MV-4-11 (cell line): ENCODE measurements around the gene CCDC185.
"Not testable (repeated sequence)": the region's sequence is repeated elsewhere in the genome, so short reads cannot be mapped to it uniquely, and the experiment has no call there.

Experiments
- DNase-seq: peaks from one replicate; lab custom pipeline; 2025; lab: John Stamatoyannopoulos, UW

Gene CCDC185

DNA sequence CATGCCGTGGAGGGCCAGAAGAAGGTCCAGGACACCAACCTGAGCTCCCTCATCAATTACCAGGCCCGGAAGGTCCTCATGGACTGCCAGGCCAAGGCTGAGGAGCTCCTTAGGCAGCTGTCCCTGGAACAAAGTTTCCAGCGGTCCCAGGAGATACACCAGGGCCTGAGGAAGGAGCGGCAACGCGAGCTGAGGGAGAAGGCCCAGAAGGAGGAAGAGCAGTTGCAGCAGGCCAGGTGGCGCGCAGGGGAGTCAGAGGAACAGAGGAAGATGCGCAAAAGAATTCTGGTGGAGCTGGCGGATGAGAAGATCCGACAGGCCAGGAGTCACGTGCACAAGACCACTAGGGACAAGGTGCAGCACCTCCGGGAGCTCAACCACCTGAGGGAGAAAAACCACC lies 1.5 kb downstream of the CCDC185 start:
- DNase-seq: no peak

DNA sequence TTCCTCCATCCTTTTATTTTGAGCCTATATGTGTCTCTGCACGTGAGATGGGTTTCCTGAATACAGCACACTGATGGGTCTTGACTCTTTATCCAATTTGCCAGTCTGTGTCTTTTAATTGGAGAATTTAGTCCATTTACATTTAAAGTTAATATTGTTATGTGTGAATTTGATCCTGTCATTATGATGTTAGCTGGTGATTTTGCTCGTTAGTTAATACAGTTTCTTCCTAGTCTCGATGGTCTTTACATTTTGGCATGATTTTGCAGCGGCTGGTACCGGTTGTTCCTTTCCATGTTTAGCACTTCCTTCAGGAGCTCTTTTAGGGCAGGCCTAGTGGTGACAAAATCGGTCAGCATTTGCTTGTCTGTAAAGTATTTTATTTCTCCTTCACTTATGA lies 6.2 kb downstream of the CCDC185 start:
- not testable (repeated sequence) for DNase-seq

DNA sequence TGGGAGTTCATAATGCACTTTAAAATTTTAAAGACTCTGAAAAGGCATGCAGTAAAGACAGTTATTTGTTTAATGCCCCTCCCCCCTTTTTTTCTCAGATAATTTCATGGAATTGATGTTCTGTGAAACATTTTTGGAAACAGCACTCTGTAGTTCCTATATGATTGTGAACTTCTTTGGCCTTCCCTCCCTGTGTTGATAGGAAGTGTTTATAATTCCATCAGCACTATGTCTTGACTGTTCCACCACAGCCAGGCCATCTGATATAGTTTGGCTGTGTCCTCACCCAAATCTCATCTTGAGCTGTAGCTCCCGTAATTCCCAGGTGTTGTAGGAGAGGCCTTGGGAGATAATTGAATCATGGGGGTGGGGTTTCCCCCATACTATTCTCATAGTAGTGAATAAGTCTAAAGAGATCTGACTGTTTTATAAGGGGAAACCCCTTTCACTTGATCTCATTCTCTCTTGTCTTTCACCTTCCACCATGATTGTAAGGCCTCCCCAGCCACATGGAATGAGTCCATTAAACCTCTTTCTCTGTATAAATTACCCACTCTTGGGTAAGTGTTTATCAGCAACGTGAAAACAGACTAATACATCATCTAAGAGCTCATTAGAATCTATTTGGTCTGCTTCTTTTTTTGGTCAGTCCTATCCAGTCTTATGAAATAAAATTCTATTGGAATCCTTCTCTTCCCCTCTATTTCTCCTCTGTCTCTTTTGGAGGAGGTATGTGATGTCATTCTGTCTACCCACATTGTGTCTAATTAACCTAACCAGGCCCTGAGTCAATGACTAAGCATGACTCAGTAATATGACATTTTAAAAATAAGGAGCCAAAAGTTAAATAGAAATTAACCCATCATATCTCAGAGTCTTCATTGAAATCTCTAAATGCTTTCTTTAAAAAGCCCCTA lies 8.9 kb downstream of the CCDC185 start:
- peak; percentile 7 for DNase-seq

DNA sequence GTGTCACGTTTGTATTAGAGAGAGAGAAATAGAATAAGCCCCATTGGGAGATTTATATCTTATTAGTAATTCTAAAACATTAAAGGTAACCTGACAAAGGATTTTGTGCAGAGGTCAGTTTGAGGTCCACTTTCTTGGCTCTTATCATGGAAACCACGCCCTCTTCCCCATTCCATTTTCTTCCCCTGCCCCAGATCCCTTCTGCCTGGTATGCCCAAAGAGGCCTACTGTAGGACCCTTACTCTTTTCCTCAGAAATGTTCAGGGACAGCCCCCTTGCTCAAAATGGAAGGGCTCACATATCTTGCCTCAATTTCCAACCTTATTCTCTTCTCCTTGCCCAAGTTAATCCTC lies 9.6 kb downstream of the CCDC185 start:
- DNase-seq: no peak

DNA sequence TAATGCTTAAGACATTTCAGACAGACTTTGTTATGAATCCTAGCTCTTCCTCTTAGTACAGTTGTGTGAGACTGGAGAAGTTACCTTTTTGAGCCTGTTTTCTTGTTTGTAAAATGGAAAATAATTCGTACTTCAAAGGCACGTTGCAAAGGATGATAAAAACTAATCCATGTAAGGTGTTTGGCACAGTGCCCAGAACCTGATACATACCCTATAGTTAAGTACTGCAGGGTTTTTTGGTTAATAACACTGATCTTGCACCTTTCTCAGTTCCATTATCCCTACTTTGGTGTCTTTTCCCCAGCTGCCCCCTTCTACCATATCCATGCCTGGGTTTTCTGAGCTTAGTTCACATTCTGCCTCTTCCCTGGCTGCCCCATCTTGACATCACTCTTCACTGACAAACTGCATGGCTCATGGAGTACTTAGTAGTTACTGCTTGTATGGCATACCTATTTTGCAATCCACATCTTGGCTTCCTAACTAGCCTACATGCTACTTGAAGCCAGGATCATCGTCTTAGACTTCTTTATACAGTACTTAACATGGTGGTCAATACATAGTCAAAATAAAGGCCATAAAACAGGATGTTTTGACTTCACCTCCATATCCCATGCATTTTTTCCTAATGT lies 10.1 kb downstream of the CCDC185 start:
- no peak for DNase-seq

DNA sequence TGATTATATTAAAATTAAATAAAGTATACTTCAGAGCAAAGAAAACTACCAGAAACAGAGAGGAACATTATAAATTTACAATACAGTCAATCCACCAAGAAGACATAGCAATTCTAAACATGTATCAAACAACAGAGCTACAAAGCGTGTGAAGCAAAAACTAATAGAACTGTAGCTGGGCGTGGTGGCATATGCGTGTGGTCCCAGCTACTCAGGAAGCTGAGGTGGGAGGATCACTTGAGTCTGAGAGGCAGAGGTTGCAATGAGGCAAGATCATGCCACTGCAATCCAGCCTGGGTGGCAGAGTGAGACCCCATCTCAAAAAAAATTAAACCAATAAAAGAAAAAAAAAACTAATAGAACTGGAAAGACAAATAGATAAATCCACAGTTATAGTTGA lies 12.3 kb downstream of the CCDC185 start:
- DNase-seq: no peak

DNA sequence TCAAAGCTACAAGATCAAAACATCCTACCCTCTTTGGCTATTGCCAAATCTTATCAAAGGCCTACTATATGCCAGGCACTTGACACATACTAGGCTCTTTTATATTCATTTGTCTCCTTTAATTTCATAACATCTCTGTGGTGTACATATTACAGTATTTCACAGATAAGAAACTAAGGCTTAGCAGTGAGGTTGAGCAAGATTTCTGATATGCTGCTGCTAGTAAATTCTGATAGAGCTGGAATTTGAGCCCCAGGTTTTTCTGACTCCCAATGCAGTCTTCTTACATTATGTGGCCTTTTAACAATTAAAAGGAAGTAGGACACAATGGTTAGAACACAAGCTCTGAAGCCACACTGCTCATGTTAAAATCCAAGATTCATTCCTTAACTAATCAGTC lies 16.8 kb downstream of the CCDC185 start:
- DNase-seq: no peak

DNA sequence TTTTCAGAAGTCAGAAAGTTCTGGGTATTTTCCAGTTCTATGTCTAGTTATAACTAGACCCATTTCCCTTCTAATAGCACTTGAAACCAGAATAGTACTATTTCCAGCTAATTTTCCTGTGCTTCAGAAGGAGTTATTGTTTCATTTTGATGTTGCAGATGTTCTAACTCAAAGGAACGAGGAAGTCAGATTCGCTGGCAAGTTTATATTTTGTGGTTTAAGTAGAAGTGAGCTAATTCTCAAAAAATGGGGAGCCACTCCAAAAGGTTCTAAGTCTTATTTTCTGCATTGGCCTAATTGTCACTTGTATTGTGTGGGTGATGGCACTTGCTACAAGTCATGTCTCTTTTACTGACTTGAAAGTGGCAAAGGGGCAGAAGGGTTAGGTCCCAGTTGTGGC lies 18.1 kb downstream of the CCDC185 start:
- peak; percentile 1 for DNase-seq

DNA sequence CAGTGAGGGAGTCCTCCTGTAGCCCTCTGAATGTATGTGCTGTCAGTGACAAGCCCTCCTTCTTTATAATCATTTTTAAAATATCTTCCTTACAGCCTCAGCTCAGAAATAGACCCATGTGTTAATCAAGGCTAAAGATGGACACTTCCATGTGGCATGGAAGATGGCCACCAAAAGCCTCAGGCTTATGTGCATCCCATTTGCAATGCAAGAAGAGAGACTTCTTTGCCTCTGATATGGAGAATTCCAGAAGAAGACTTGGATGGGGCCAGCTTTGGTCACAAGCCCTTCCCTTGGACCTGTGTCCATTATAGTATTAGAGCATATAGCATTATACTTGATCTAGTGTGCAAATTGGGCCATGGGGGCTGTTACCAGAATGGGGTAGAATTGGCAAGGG lies 18.5 kb downstream of the CCDC185 start:
- no peak for DNase-seq

DNA sequence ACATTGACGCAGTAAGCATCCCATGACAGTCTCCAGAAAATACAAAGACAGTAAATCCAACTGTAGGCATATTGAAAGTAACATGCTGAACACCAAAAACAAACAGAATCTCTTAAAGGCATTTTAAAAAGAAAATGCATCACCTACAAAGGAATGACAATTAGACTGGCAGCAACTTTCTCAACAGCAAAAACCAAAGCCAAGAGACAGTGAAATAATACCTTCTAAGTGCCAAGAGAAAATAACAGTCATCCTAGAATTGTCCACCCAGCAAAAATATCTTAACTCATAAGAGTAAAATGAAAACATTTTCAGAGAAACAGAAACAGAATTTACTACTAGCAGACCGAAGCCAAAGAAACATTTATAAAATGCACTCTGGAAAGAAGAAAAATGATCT lies 20.0 kb downstream of the CCDC185 start:
- no peak for DNase-seq

DNA sequence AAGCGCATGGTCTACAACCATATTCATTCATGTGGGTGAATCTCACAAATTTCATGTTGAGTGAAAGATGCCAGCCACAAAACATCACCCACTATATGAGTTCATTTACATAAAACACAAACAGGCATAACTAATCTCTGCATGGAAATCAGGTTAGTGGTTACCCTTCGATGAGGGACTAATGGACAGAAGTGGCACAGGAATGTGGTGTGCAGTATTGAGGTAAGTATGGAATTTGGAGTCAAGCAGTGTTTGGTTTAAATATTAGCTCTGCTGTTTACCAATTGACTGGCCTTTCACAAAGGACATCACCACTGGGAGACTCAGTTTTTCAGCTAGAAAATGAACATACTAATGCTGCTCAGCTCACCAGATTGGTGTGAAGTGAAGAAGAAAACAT lies 24.2 kb downstream of the CCDC185 start:
- DNase-seq: no peak

DNA sequence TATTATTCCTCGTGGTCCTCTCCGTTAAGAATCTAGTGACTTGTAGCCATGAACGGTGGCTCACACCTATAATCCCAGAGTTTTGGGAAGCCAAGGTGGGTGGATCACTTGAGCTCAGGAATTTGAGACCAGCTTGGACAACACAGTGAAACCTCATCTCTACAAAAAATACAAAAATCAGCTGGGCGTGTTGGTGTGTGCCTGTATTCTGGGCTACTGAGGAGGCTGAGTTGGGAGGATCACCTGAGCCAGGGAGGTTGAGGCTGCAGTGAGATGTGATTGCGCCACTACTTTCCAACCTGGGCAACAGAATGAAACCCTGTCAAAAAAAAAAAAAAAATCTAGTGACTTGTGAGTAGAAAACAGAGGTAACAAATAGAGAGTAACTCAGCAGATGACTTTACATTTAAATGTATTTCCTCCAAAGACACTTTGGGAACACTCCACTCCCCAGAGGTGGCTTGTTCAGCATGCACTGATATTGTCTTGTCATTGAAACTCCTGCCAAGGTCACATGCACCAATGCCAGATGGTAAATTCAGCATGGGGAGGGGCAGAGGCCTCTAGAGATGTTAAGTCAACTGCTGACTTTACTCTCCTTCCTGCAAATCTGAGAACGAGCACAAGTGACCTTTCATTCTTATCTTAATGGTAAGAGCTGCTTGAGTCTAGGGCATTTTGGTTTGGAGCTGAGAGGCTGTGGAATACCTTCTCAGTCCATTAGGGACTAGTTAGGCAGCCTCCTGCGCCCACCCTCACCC lies 24.9 kb downstream of the CCDC185 start:
- DNase-seq: no peak

DNA sequence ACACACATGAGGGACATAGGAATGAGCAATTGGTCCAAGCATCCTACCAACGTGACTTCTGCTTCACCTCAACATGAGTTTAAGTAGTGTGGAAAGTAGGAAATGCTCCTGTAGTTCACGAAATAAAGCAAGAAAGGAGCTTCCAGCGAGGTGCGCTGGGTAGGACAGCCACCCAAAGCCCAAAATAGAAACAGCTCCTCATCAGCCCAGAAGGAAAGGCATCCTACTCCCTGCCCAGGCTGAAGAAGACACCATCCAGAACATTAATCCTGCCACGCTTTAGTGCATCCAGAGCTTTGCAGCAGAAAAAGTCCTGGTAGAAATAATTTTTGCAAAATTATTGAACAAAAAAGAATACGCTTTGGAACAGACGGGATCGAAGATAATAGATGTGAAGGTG lies 25.9 kb downstream of the CCDC185 start:
- DNase-seq: no peak

DNA sequence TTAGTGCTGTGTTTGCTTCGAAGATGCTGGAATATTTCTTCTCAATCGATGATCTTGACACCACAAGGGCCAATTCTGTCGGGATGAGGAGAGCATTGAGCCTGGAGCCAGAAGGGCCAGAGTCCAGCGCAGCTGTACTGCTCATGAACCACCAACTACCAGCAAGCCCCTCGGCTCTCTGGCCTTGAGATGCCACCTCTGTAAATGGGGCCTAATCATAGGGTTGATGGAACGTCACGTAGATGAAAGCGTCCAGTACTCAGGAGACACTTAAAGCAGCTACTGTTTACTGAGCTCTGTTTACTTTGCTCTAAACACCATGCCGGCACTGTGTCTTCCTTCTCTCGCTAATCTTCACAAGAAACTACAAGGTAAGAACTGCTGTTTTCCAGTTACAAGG lies 26.3 kb downstream of the CCDC185 start:
- no peak for DNase-seq

DNA sequence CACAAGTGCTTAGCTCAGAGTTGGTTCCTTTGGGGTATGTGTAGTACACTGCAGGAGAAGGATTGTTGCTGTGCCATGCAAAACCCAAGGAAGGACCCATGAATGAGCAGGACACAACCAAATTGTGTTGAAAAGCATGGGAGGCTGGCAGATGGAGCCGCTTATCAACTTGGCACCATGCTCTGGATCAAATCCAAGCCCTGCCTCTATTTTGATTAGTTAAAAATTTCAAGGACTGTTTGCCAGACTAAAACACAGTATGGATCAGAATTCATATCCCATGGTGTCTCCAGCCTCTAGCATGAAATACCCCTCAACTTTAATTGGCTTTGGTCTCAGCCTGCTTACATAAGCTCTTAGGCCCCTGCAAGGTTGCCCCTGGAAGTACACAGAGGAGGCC lies 27.8 kb downstream of the CCDC185 start:
- DNase-seq: no peak

DNA sequence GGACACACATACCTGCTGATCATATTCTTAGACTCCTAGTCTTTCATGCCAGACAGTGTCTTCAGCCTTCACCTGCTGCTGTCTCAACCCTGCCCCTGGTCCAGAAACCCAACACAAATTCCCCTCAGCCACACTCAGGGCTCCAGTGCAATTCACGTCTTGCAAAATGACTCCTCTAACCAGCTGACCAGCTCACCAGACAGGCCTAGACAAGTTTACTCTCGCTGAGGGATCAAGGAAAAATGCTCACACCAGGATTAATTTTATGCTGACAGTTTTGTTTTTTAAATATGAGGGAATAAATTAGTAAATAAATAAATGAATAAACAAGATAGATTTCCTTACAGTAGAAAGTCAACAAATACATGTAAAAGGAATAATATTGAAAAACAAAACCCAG lies 28.5 kb downstream of the CCDC185 start:
- no peak for DNase-seq

DNA sequence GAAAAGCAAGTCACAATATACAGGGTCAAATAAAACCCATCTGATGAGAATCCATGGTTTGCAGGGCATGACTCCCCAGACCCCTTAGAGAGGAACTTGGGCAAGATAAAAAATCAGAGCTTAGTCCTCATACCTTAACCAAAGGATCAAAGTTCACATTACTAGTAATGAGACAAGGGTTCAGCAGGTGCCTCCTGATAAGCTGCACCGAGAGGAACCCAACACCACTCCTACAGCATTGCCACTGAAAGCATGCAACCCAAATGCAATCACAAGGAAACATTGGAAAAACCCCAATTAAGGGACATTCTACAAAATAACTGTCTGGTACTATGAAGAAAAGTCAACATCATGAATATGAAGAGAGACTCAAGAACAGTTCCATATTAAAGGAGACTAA lies 29.7 kb downstream of the CCDC185 start:
- no peak for DNase-seq

DNA sequence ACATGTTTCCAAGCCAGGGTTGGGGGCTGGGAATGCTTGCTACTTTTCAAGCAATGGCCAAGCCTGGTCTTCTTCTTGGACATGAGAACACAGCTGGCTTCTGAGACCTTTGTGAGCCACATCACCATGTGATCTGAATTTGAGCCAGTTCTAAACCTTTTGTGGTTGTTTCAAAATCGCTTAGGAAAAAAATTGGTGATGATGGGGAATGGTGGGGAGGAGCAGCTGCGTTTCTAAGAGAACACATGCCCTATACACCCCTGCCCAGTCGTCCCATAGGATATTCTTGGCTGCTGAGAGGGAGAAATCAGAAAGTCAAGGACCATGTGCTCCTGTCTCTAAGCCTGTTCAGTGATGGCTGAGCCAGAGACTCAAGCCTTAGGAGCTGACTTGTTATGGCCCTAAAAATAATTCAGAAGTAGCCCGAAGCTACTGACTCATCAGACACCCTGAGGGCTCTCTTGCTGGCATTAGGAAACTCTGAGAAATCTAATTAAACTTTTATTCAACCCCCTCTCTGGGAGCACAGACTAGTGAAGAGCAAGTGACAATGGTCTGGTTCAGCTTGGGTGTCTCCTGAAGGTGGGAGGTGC lies 30.5 kb downstream of the CCDC185 start:
- no peak for DNase-seq

DNA sequence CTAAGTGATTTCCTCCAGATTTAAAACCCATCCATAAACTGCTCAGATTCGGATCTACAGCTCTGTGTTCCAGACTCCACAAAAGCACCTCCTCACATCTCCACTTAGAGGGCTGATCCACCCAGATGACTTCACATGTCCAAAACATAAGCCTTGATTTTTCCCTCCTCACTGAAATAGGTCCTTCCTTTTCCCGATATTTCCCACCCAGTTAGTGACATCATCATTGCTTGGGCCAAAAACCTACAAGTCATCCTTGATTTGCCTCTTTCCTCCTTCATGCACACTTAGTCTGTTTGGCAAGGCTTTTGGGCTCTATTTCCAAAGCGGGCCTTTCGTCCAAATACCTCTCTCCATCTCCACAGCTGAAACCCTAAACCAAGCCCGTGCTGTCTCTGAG lies 32.3 kb downstream of the CCDC185 start:
- DNase-seq: no peak

DNA sequence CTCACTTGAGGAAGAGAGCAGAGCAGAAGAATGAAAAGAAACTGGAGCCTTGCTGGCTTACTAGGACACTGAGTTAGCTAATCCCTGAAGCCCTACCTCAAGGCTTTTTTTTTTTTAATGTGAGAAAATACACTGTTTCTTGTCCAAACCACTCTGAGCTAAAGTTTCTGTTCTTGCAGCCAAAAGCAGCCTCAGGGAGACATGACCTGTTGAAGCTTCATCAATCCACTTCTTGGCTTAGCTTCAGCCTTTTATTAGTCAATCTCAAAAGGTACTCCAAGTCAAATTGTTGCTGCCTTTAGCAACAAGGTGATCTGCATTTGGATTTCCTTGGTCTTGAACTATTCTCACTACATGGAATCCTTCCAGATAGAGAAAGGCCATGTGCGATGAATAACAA lies 33.7 kb downstream of the CCDC185 start:
- no peak for DNase-seq

DNA sequence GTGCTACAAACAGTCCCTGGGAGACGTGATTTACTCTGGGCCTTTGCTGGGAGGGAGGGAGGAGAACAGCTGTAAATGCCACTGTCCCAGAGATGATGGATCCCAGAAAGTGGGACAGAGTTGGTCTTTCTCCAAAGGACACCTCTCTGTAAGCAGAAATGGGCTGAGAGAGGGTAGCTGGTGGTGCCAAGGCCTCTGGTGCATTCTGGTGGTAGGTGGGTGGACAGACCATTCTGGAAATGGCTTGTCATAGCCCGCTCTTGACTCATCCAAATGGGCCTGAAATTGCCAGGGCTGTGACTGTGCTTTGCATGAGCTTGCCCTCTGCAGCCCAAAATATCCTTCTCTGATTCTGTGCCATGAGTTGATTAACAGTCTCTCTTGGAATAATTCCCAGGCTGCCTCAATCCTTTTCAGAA lies 36.1 kb downstream of the CCDC185 start:
- DNase-seq: no peak

DNA sequence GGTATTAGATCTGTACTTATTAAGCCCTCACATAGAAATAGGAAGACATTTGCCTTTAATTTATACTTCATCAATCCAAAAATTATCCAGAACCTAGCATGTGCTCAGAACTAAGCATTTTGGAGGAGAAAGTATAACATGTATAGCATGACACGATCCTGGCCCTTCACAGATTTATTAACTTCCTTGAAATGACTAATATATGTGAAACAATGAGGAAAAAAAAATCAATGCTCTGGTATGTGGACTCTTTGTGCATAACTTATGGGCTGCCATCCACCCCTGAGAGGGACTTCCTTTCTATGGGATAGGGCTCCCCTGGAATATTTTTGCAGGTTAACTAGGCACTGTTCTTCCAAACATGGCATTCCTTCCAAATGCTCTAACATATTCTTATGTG lies 36.6 kb downstream of the CCDC185 start:
- DNase-seq: no peak

DNA sequence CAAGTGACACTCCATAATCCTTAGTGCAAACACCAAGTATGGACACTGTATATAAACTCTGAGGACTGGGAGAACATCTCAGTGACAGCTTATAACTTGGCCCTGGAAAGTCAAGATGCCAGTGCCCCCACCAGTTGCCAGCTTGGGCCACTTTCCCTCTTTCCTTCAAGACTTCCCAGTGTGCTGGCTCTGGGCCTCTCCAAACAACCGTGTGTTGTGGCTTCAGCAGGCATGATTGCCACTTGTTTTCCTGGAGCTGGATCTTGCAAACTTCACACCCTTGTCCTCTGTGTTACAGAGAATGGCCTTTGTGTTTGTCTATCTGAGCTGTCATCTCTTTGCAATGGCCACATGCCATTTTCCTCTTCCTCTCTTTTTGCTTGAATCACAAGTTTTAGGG lies 37.0 kb downstream of the CCDC185 start:
- DNase-seq: no peak
